NCI-H146 (cell line): ENCODE results near the gene BACH2.

Experiments
- DNase-seq: peaks from one replicate; lab custom pipeline; 2025; lab: John Stamatoyannopoulos, UW

BACH2 gene

GRCh38 chr6:90277302-90278011 is 19.2 kb downstream of the BACH2 start:
- no peak for DNase-seq

GRCh38 chr6:90274451-90275030 is 22.1 kb downstream of the BACH2 start:
- DNase-seq, result no peak

DNA sequence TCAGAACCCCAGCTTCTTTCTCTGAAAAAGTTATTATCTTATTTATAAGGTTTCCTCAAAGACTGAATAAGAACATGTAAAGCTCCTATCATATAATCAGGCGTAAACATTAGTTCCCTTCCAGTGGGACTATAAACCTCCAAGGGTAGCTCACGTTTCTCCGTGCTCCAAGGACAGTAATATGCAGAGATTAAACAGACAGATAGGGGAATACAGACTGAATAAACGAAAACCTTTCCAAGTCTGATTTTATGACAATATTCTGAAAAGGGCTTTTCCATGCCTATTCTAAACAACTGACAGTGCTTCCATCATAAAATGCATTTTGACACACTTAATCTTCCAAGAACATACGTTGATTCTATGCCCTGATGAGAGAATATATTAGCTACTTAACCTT is 22.8 kb downstream of the BACH2 start:
- no peak for DNase-seq

DNA sequence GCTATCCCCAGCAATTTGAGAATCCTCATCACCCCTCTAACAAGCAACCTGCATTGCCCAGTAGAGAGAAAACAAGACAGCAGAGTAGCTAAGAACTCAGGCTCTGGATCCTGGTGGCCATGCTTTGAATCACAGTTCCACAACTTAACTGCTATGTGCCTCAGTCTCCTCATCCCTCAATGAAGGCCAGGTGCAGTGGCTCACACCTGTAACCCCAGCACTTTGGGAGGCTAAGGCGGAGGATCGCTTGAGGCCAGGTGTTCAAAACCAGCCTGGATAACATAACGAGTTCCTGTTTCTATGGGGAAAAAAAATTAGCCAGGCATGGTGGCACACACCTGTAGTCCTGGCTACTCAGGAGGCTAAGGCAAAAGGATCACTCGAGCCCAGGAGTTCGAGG is 23.7 kb downstream of the BACH2 start:
- no peak for DNase-seq

DNA sequence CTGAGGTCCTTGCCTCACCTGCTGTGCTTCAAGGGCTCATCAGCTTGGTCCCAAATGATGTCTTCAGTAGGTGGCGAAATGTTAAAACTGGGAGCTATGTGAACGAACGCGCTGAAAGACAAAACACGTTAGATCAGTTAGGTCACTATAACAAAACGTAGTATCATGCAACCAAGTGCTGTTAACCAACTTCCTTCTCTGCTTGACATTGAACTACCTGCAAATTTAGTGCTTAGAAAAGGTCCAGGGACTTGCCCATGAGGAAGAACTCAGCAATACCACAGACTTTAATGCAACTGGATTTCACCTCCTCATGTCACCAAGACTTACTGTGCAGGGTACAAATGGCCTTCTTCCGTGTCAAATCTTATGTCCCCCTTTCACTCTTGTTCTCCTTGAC is 24.8 kb downstream of the BACH2 start:
- DNase-seq, result no peak

GRCh38 chr6:90269334-90269733 is 27.3 kb downstream of the BACH2 start:
- DNase-seq, result no peak

- DNase-seq, result no peak
Measured at GRCh38 chr6:90268178-90268577, 28.5 kb downstream of the BACH2 start.

DNA sequence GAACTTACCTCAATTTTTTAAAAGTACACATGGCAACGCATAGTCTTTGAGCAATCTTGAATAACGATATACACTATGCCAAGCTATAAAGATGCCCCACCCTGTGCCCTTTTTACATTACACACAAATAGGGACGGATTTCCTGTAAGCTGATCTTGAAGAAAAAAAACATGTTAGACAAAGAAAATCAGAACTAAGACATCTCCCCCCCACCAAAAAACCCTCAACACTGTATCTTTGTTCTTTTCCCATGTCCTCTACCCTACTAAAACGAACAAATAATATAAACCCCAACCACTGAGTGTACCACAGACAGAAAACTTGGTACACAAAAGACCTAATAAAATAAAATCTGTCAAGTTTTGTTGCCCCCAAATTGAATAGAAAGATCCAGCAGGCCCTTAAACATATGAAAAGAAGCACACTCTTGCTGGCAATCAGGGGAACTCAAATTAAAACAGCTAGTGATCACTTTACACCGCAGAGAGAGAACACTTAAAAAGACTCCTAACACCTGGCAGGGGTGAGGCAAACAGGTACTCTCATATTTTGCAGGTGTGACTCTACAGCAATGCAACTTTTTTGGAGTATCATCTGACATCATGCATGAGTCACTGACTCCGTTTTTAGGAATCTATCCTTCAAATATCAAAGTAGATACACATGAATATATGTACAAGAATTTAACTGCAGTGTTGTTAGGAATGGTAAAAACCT is 29.6 kb downstream of the BACH2 start:
- no peak for DNase-seq

- no peak for DNase-seq
Measured at GRCh38 chr6:90264561-90264960, 32.1 kb downstream of the BACH2 start.

- DNase-seq, result no peak
Measured at GRCh38 chr6:90263633-90264032, 33.0 kb downstream of the BACH2 start.

GRCh38 chr6:90261801-90262200 is 34.8 kb downstream of the BACH2 start:
- DNase-seq, result no peak

DNA sequence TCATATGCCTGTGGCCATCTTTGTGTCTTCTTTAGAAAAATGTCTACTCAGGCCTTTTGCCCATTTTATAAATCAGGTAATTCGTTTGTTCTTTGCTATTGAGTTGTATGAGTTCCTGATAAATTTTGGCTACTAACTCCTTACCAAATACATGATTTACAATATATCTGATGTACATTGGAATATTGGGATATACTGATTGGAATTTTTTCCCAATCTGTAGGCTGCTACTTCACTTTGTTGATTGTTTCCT is 39.2 kb downstream of the BACH2 start:
- no peak for DNase-seq

GRCh38 chr6:90256698-90257485 is 39.8 kb downstream of the BACH2 start:
- no peak for DNase-seq

DNA sequence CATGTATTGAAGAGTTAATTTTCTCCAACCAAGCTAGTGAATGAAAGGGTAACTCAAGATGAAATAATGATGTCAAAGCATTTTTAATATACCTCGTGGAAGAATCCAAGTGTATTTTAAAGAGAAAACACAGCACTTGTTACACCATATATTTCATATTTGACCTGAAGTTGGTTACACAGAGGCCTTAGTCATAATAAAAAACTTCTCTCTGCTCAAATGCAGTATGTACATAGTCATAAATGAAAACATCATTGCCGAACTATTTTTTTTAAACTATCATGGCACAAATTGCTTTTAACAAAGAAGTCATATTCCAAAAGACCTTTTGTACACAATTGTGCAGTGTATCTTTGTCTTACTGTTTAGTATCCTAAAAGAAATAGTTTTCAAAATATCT is 43.0 kb downstream of the BACH2 start:
- no peak for DNase-seq

GRCh38 chr6:90251295-90251992 is 45.2 kb downstream of the BACH2 start:
- DNase-seq, result no peak

- DNase-seq, result no peak
Measured at GRCh38 chr6:90250405-90250804, 46.2 kb downstream of the BACH2 start.

DNA sequence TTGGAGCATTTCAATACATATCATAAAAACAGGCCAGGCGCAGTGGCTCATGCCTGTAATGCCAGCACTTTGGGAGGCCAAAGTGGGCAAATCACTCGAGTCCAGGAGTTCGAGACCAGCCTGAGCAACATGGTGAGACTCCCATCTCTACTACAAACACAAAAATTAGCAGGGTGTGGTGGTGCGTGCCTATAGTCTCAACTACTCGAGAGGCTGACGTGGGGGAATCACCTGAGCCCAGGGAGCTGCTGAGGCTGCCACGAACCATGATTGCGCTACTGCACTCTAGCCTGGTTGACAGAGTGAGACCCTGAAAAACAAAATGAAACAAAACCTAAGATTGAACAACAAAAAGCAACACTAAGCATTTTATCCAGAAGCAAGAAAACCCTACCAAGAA is 47.2 kb downstream of the BACH2 start:
- DNase-seq, result no peak

DNA sequence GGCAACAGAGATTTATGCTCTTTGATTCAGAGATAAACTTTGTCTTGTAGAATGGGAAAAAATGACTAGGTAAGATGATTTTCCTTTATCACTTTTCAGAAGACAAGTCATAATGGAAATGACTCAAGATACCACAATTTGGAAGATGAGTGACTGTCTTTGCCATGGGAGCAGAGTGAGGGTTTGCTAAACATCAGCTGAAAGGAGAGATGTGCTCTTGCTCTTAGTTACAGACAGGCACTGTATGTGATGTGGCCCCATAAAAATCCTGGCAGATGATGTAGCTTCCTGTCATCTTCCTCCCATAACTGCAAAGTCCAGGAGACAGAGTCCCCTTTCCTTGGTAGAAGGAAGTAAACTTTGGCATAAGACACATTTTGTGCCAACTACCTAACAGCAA is 47.6 kb downstream of the BACH2 start:
- no peak for DNase-seq

- no peak for DNase-seq
Measured at GRCh38 chr6:90247262-90247661, 49.4 kb downstream of the BACH2 start.

DNA sequence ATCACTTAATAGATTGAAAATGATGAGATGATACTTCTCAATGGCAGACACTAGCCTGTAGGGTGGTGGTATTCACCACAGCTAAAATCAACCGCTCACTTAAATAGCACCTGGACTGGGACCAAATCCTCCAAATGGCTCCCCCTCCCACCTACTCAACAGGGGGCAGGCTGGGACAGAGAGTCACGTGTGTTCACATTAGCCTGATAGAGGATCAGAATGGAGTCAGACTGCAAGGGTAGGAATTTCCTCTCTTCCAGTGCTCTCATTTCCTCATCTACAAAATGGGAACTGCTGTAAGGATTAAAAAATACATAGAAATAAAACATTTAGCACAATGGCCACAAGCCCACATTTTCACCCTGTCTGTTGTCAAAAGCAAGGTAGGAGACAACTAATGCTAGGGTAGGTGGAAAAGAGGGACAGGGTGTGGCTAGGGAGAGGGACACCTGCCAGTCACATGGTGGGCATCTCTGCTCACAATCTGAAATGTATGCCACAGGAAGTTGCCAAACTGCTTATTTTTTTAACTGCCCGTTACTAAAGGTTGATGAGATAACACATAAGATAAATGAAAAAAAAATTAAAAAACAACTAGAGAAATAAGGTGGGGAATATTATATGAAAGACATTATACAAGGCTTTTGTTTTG is 55.3 kb downstream of the BACH2 start:
- DNase-seq, result no peak

DNA sequence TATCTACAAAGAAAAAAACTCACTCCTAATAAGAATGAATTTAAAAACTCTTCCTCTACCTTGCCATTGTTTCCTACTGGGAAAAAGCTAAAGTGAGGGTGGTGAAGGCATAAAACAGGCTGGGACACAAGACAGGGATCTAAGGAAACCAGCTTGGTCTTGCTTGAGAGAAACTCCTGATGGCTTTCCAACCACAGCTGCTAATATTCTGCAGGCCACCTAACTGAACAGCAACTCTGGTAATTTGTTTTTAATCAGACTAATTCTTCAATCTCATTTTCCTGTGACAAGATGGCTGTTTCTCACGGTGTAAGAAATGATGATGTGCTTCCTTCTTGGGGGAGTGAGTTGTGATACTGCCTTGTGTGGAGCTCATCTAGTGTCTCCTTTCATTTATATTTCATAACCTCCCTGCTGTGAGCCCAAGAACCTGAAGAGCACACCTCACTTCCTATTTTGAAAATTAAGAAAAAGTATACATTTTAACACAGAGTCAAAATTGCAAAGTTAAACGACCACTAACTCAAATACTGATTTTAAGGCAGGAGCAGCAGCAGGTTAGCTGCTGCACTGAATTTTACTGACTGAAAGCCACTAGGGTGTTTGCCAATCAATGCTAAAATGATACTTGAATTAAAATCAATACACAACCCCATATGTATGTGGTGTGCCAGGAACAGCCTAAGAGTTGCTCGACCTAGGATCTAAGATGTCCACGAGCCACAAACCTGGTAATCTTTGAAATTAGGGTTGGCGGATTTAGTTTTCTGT is 58.0 kb downstream of the BACH2 start:
- no peak for DNase-seq
